ENCODE results near the gene SMG5.

Gene SMG5

GRCh38 chr1:156257711-156258110, 24.9 kb downstream of the SMG5 start:
- Histone ChIP-seq H3K9ac (ENCODE audit: low read depth, low read length) (no peak overlapping the region), H3K9me3 (ENCODE audit: control insufficient read depth, insufficient read depth, low read length) (no peaks in the 10 kb centered on the region), H3K36me3 (ENCODE audit: control insufficient read depth, insufficient read depth, low read length) (peaks cover 87% of the 10 kb centered on the region), H3K4me3 (ENCODE audit: low read depth, low read length) (no peak overlapping the region), H3K4me1 (ENCODE audit: control insufficient read depth, insufficient read depth, low read length) (no peaks in the 10 kb centered on the region), H3K27ac (ENCODE audit: low read depth, low read length) (no peak overlapping the region), H3K27me3 (ENCODE audit: control insufficient read depth, insufficient read depth, low read length) (no peaks in the 10 kb centered on the region)

DNA sequence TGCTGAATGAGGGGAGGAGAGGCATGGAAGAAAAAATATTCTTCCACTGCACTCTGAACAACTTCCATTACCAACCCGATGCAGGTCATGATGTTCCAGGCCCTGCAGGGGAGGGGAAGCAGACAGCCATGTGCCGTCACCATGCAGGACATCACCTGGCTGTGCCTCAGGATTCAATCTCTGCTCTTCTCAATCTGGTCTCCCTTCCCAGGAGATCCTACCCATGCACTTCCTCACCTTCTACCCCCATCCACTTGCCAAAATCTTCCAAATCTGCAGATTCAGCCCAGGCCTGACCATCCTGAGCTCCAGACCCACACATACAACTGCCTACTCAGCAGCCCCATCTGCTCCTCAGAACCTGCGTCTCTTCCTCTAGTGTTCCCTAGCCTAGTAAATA, 29.0 kb downstream of the SMG5 start:
- Histone ChIP-seq H3K9me3 (ENCODE audit: control insufficient read depth, insufficient read depth, low read length) (no peaks in the 10 kb centered on the region), H3K36me3 (ENCODE audit: control insufficient read depth, insufficient read depth, low read length) (peaks cover 87% of the 10 kb centered on the region), H3K4me3 (ENCODE audit: low read depth, low read length) (no peak overlapping the region), H3K27ac (ENCODE audit: low read depth, low read length) (no peak overlapping the region), H3K9ac (ENCODE audit: low read depth, low read length) (no peak overlapping the region), H3K4me1 (ENCODE audit: control insufficient read depth, insufficient read depth, low read length) (no peaks in the 10 kb centered on the region), H3K27me3 (ENCODE audit: control insufficient read depth, insufficient read depth, low read length) (no peaks in the 10 kb centered on the region)

GRCh38 chr1:156251527-156251926, 31.1 kb downstream of the SMG5 start:
- Histone ChIP-seq H3K4me3 (ENCODE audit: low read depth, low read length) (no peak overlapping the region), H3K27me3 (ENCODE audit: control insufficient read depth, insufficient read depth, low read length) (no peaks in the 10 kb centered on the region), H3K9ac (ENCODE audit: low read depth, low read length) (no peak overlapping the region), H3K9me3 (ENCODE audit: control insufficient read depth, insufficient read depth, low read length) (no peaks in the 10 kb centered on the region), H3K4me1 (ENCODE audit: control insufficient read depth, insufficient read depth, low read length) (0 out of 2 replicates have a peak, but pooled peaks cover 4% of the 10 kb centered on the region), H3K27ac (ENCODE audit: low read depth, low read length) (no peak overlapping the region), H3K36me3 (ENCODE audit: control insufficient read depth, insufficient read depth, low read length) (peaks cover 66% of the 10 kb centered on the region)

GRCh38 chr1:156249593-156249992, 33.0 kb downstream of the SMG5 start:
- Histone ChIP-seq H3K9me3 (ENCODE audit: control insufficient read depth, insufficient read depth, low read length) (no peaks in the 10 kb centered on the region), H3K9ac (ENCODE audit: low read depth, low read length) (no peak overlapping the region), H3K27ac (ENCODE audit: low read depth, low read length) (no peak overlapping the region), H3K27me3 (ENCODE audit: control insufficient read depth, insufficient read depth, low read length) (peaks cover 8% of the 10 kb centered on the region), H3K4me3 (ENCODE audit: low read depth, low read length) (no peak overlapping the region), H3K4me1 (ENCODE audit: control insufficient read depth, insufficient read depth, low read length) (peaks cover 15% of the 10 kb centered on the region), H3K36me3 (ENCODE audit: control insufficient read depth, insufficient read depth, low read length) (peaks cover 56% of the 10 kb centered on the region)

- peak overlapping the region; percentile 54 for H3K27ac ChIP-seq (ENCODE audit: low read depth, low read length)
- peaks cover 8% of the 10 kb centered on the region for H3K27me3 ChIP-seq (ENCODE audit: control insufficient read depth, insufficient read depth, low read length)
- no peaks in the 10 kb centered on the region for H3K9me3 ChIP-seq (ENCODE audit: control insufficient read depth, insufficient read depth, low read length)
- H3K4me3 ChIP-seq (ENCODE audit: low read depth, low read length), result no peak overlapping the region
- peaks cover 44% of the 10 kb centered on the region for H3K36me3 ChIP-seq (ENCODE audit: control insufficient read depth, insufficient read depth, low read length)
- H3K9ac ChIP-seq (ENCODE audit: low read depth, low read length), result no peak overlapping the region
- peaks cover 15% of the 10 kb centered on the region for H3K4me1 ChIP-seq (ENCODE audit: control insufficient read depth, insufficient read depth, low read length)
Observed at GRCh38 chr1:156248323-156248683, 34.3 kb downstream of the SMG5 start.

- no peak within 1 kb of the TSS for H3K4me3 ChIP-seq (ENCODE audit: low read depth, low read length)
- peaks cover 15% of the 10 kb centered on the region for H3K4me1 ChIP-seq (ENCODE audit: control insufficient read depth, insufficient read depth, low read length)
- peaks cover 8% of the 10 kb centered on the region for H3K27me3 ChIP-seq (ENCODE audit: control insufficient read depth, insufficient read depth, low read length)
- H3K9me3 ChIP-seq (ENCODE audit: control insufficient read depth, insufficient read depth, low read length), result no peaks in the 10 kb centered on the region
- peaks cover 38% of the 10 kb centered on the region for H3K36me3 ChIP-seq (ENCODE audit: control insufficient read depth, insufficient read depth, low read length)
- H3K9ac ChIP-seq (ENCODE audit: low read depth, low read length), result no peak within 1 kb of the TSS
- H3K27ac ChIP-seq (ENCODE audit: low read depth, low read length), result peak within 1 kb of the TSS; percentile 54
Observed at GRCh38 chr1:156247460-156248322, 34.9 kb downstream of the SMG5 start, which contains the start of gene PAQR6. Gene PAQR6 (minus strand): TSS chr1:156248056. CDS start chr1:156246731, 1,325 bp downstream.

DNA sequence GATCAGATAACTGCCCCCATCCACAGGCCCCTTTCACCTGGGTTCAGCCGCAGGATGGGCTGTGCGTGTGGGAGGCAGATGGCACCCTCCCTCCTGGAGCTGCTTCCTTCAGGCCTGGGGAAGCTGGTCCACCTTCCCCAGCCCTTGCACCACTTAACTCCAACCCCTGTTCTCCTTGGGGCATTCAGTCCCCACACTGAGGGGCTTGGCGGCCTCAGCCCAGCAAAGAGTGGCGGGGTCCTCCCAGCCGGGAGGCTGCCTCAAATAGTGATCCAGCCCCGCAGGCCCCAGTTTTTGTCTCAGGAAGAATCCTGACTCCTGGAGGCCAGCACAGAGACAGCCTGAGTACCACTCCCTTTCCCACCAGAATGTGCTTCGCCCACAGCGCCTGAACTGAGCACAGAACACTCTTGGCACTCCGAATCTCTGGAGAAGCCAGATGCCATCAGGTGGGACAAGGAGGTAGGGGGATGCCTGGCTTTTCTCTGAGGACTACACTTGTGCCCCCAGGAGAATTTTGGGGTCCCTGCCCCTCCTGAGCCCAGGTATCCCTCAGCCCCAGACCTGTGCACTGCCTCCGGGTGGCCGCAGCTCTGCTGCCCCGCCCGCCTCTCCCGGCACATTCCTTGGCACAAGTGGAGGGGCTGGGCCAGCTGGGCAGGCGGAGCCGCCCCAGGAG, 35.7 kb downstream of the SMG5 start:
- Histone ChIP-seq H3K4me1 (ENCODE audit: control insufficient read depth, insufficient read depth, low read length) (peaks cover 15% of the 10 kb centered on the region), H3K9ac (ENCODE audit: low read depth, low read length) (no peak overlapping the region), H3K27me3 (ENCODE audit: control insufficient read depth, insufficient read depth, low read length) (peaks cover 8% of the 10 kb centered on the region), H3K27ac (ENCODE audit: low read depth, low read length) (no peak overlapping the region), H3K9me3 (ENCODE audit: control insufficient read depth, insufficient read depth, low read length) (no peaks in the 10 kb centered on the region), H3K36me3 (ENCODE audit: control insufficient read depth, insufficient read depth, low read length) (peaks cover 31% of the 10 kb centered on the region), H3K4me3 (ENCODE audit: low read depth, low read length) (no peak overlapping the region)

DNA sequence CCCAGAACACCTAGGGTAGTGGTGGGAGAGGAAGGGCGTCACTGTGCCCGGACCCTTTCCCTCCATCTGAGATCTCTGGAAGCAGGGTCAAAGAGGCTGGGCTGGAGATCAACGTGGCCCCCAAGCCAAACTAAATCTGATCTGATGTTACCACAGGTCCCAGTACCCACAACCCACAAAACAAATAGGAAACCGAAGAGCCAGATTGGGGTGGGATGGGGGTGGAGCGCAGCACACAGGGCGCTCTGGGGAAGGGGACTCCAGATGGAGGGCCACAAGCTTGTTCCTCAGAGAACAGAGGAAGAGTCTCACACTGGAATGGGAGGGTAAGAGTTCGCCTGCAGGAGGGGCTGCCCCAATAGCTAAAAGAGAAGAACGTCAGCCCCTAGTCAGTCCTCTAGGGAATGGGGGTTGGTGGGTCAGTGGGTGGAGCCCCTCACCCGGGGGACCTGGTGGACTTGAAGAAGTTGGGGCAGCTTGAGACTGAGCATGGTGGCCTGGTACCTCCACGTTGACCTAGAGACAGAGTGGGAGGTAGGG, 36.3 kb downstream of the SMG5 start:
- Histone ChIP-seq H3K4me1 (ENCODE audit: control insufficient read depth, insufficient read depth, low read length) (peaks cover 15% of the 10 kb centered on the region), H3K27ac (ENCODE audit: low read depth, low read length) (no peak overlapping the region), H3K27me3 (ENCODE audit: control insufficient read depth, insufficient read depth, low read length) (peaks cover 8% of the 10 kb centered on the region), H3K9me3 (ENCODE audit: control insufficient read depth, insufficient read depth, low read length) (no peaks in the 10 kb centered on the region), H3K9ac (ENCODE audit: low read depth, low read length) (0 out of 2 replicates have a peak overlapping the region, but pooled peaks have one; percentile 43), H3K36me3 (ENCODE audit: control insufficient read depth, insufficient read depth, low read length) (peaks cover 25% of the 10 kb centered on the region), H3K4me3 (ENCODE audit: low read depth, low read length) (peak overlapping the region; percentile 48)

DNA sequence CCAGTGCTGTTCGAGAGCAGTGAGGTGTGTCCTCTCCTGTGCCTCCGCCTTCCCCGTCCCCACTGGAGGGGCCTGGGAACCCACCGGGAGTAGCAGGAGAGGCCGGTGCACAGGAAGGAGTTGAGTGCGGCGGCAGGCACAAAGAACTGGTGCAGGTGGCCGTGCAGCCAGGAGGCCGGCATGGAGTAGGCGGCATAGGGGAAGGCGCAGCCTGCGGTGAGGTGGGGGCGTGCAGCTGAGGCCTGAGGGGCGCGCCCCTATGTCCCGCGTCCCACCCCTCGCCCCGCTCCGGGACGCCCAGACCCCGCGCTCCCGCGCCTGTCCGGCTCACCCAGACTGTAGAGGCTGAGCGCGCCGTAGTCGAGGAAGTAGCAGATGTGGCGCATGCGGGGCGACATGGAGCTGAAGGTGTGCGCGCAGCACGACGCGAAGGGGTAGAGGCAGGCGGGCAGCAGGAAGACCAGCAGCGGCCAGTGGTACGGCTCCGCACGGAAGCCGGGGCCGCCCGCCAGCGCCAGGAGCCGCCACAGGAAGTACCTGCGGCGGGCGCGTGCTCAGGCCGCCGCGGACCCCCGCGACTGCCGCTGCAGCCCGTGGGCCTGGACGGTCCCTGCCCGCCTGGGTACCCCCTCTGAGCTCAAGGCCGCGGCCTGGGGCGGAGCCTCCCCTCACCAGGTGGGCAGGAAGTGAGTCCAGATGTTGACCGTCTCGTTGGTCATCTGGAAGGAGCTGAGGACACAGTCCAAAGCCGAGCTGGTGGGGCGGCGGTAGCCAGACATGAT, 37.0 kb downstream of the SMG5 start:
- Histone ChIP-seq H3K9me3 (ENCODE audit: control insufficient read depth, insufficient read depth, low read length) (no peaks in the 10 kb centered on the region), H3K36me3 (ENCODE audit: control insufficient read depth, insufficient read depth, low read length) (peaks cover 18% of the 10 kb centered on the region), H3K9ac (ENCODE audit: low read depth, low read length) (peak overlapping the region; percentile 43; the same call in 1 of the 2 replicates), H3K4me1 (ENCODE audit: control insufficient read depth, insufficient read depth, low read length) (peaks cover 15% of the 10 kb centered on the region), H3K27me3 (ENCODE audit: control insufficient read depth, insufficient read depth, low read length) (peaks cover 8% of the 10 kb centered on the region), H3K27ac (ENCODE audit: low read depth, low read length) (no peak overlapping the region), H3K4me3 (ENCODE audit: low read depth, low read length) (peak overlapping the region; percentile 48)

GRCh38 chr1:156244712-156245111, 37.9 kb downstream of the SMG5 start:
- H3K9me3 ChIP-seq (ENCODE audit: control insufficient read depth, insufficient read depth, low read length), result no peaks in the 10 kb centered on the region
- H3K36me3 ChIP-seq (ENCODE audit: control insufficient read depth, insufficient read depth, low read length), result peaks cover 12% of the 10 kb centered on the region
- H3K9ac ChIP-seq (ENCODE audit: low read depth, low read length), result no peak overlapping the region
- H3K27ac ChIP-seq (ENCODE audit: low read depth, low read length), result no peak overlapping the region
- H3K4me3 ChIP-seq (ENCODE audit: low read depth, low read length), result no peak overlapping the region
- H3K27me3 ChIP-seq (ENCODE audit: control insufficient read depth, insufficient read depth, low read length), result peaks cover 8% of the 10 kb centered on the region
- H3K4me1 ChIP-seq (ENCODE audit: control insufficient read depth, insufficient read depth, low read length), result peaks cover 15% of the 10 kb centered on the region

Data from HUES48 (cell line).